GM23338 (cell line): ENCODE measurements around the gene OXER1.

ENCODE experiments used
- CREB1 ChIP-seq: fragments of 250-450 bp; sonication (Bioruptor Pico); IDR thresholded peaks from 2 replicates; pipeline ENCODE4 v1.5.0; 2020; ENCODE audit warnings: low read depth, mild to moderate bottlenecking, moderate library complexity
- CTCF ChIP-seq, 2 experiments: fragments of 200-600 bp in 1 of 2; sonication (generic) in 1 of 2; conservative IDR thresholded peaks; 2 replicates each; pipeline versions ENCODE4 v1.5.1 to v1.6.1; 2016 to 2017; ENCODE audit warnings: antibody characterized with exemption in 2 of 2, low read depth in 2 of 2, mild to moderate bottlenecking in 2 of 2, moderate library complexity in 1 of 2
- EZH2 ChIP-seq: fragments of 200-600 bp; sonication (generic); IDR thresholded peaks from one replicate; pipeline ENCODE4 v1.8.0; 2017; ENCODE audit warnings: antibody characterized with exemption, mild to moderate bottlenecking, low read depth; ENCODE audit not compliant: unreplicated experiment
- EZH2phosphoT487 ChIP-seq: fragments of 200-600 bp; sonication (generic); IDR thresholded peaks from one replicate; pipeline ENCODE4 v1.8.1; 2018; ENCODE audit warnings: antibody characterized with exemption; ENCODE audit not compliant: unreplicated experiment
- JUNB ChIP-seq: IDR thresholded peaks from one replicate; pipeline ENCODE4 v1.6.1; 2016; ENCODE audit warnings: antibody characterized with exemption; ENCODE audit not compliant: unreplicated experiment
- NANOG ChIP-seq: IDR thresholded peaks from 2 replicates; pipeline ENCODE4 v1.6.1; 2016; ENCODE audit warnings: antibody characterized with exemption, borderline replicate concordance
- POLR2AphosphoS5 ChIP-seq: IDR thresholded peaks from 2 replicates; pipeline ENCODE4 v1.6.1; 2016; ENCODE audit warnings: antibody characterized with exemption, low read depth
- ZNF114 ChIP-seq: fragments of 250-450 bp; sonication (Bioruptor Pico); IDR thresholded peaks from 2 replicates; pipeline ENCODE4 v1.5.0; 2020; ENCODE audit warnings: mild to moderate bottlenecking, moderate library complexity
- ZNF331 ChIP-seq: fragments of 250-450 bp; sonication (Bioruptor Pico); IDR thresholded peaks from 2 replicates; pipeline ENCODE4 v1.5.0; 2020; ENCODE audit warnings: low read depth, mild to moderate bottlenecking, moderate library complexity
- ZNF462 ChIP-seq: fragments of 250-450 bp; sonication (Bioruptor Pico); IDR thresholded peaks from 2 replicates; pipeline ENCODE4 v1.5.0; 2020; ENCODE audit warnings: mild to moderate bottlenecking, moderate library complexity
- TF ChIP-seq, protein P1 (sequence below): IDR thresholded peaks from one replicate; pipeline ENCODE4 v1.6.1; 2018; ENCODE audit warnings: antibody characterized with exemption; ENCODE audit not compliant: unreplicated experiment

DNA sequence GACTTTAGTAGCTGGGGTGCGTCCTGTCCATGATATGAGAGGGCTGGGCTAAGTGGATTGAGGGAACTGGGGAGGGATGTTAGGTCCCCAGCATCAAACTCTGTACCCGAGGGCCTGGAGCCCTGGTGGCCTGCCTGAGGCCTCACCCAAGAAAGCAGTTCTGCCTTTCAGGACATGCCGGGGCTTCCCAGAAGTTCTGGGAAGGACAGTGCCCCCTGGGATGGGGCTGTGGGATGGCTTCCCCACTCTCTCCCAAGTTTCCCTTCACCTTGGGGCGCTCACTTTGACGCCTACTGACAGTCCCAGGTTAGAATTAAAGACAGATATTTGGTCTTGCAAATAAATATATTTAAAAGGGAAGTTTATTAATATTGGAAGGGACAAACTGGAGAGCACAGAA, 1.8 kb downstream of the OXER1 start:
- TF ChIP-seq POLR2AphosphoS5 = no peak
- no peak for TF ChIP-seq CTCF (conservative IDR thresholded peaks at IDR 0.05; ENCODE audit: low read depth in 2 of 2)
- no peak for TF ChIP-seq CREB1 (CRISPR knock-in tag)
- TF ChIP-seq EZH2 = no peak
- no peak for TF ChIP-seq EZH2phosphoT487
- TF ChIP-seq, protein P1, sequence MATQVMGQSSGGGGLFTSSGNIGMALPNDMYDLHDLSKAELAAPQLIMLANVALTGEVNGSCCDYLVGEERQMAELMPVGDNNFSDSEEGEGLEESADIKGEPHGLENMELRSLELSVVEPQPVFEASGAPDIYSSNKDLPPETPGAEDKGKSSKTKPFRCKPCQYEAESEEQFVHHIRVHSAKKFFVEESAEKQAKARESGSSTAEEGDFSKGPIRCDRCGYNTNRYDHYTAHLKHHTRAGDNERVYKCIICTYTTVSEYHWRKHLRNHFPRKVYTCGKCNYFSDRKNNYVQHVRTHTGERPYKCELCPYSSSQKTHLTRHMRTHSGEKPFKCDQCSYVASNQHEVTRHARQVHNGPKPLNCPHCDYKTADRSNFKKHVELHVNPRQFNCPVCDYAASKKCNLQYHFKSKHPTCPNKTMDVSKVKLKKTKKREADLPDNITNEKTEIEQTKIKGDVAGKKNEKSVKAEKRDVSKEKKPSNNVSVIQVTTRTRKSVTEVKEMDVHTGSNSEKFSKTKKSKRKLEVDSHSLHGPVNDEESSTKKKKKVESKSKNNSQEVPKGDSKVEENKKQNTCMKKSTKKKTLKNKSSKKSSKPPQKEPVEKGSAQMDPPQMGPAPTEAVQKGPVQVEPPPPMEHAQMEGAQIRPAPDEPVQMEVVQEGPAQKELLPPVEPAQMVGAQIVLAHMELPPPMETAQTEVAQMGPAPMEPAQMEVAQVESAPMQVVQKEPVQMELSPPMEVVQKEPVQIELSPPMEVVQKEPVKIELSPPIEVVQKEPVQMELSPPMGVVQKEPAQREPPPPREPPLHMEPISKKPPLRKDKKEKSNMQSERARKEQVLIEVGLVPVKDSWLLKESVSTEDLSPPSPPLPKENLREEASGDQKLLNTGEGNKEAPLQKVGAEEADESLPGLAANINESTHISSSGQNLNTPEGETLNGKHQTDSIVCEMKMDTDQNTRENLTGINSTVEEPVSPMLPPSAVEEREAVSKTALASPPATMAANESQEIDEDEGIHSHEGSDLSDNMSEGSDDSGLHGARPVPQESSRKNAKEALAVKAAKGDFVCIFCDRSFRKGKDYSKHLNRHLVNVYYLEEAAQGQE = no peak
- no peak for TF ChIP-seq ZNF331 (CRISPR knock-in tag)
- TF ChIP-seq JUNB = no peak
- TF ChIP-seq ZNF114 (CRISPR knock-in tag) = no peak
- no peak for TF ChIP-seq NANOG
- TF ChIP-seq ZNF462 (CRISPR knock-in tag) = no peak
